HepG2 (cell line): Measurements from ENCODE around the gene NINL. TPM values are rescaled to one million over a fixed set of nuclear protein-coding genes. Genes with fewer than 3 reads are reported as not detected.

ENCODE experiments used
- DDIT3 ChIP-seq: sonication (generic); formaldehyde crosslinking; IDR thresholded peaks from 2 replicates; pipeline ENCODE4 v1.4.0; 2020; ENCODE audit warnings: mild to moderate bottlenecking, missing genetic modification reagents
- DPF2 ChIP-seq: sonication (generic); formaldehyde crosslinking; IDR thresholded peaks from 2 replicates; pipeline ENCODE4 v1.4.0; 2020; ENCODE audit warnings: mild to moderate bottlenecking, low read depth, missing genetic modification reagents, borderline replicate concordance
- GPBP1L1 ChIP-seq: sonication (generic); formaldehyde crosslinking; IDR thresholded peaks from 2 replicates; pipeline ENCODE4 v1.5.0; 2020; ENCODE audit warnings: mild to moderate bottlenecking, missing genetic modification reagents
- GZF1 ChIP-seq: sonication (generic); formaldehyde crosslinking; IDR thresholded peaks from 2 replicates; pipeline ENCODE4 v1.5.1; 2020; ENCODE audit warnings: mild to moderate bottlenecking, missing genetic modification reagents
- HNF4G ChIP-seq, 2 experiments: sonication (generic) in 1 of 2; formaldehyde crosslinking in 1 of 2; IDR thresholded peaks; 2 replicates each; pipeline versions ENCODE4 v1.4.0 to v1.6.1; 2011 to 2020; ENCODE audit warnings: borderline replicate concordance in 2 of 2, low read depth in 2 of 2, mild to moderate bottlenecking in 2 of 2, low read length in 1 of 2, missing genetic modification reagents in 1 of 2, moderate library complexity in 1 of 2
- JUN ChIP-seq: sonication (generic); formaldehyde crosslinking; IDR thresholded peaks from 2 replicates; pipeline ENCODE4 v1.4.0; 2020; ENCODE audit warnings: mild to moderate bottlenecking, missing genetic modification reagents
- JUNB ChIP-seq: sonication (generic); formaldehyde crosslinking; IDR thresholded peaks from 2 replicates; pipeline ENCODE4 v1.8.0; 2022; ENCODE audit warnings: missing genetic modification reagents, mild to moderate bottlenecking, borderline replicate concordance
- LCORL ChIP-seq, 2 experiments: fragments of 450-650 bp in 1 of 2; sonication (generic) in 1 of 2; formaldehyde crosslinking in 1 of 2; IDR thresholded peaks; 2 replicates each; pipeline versions ENCODE4 v1.5.0 to v1.6.1; 2017 to 2020; ENCODE audit warnings: antibody characterized with exemption in 1 of 2, missing genetic modification reagents in 1 of 2
- MATR3 ChIP-seq: sonication (generic); formaldehyde crosslinking; IDR thresholded peaks from 2 replicates; pipeline ENCODE4 v1.4.0; 2020; ENCODE audit warnings: missing genetic modification reagents
- MTF2 ChIP-seq: sonication (generic); formaldehyde crosslinking; IDR thresholded peaks from 2 replicates; pipeline ENCODE4 v1.5.0; 2020; ENCODE audit warnings: missing genetic modification reagents, borderline replicate concordance
- NR2F1 ChIP-seq, 2 experiments: fragments of 450-650 bp in 1 of 2; formaldehyde crosslinking in 1 of 2; IDR thresholded peaks; 2 replicates each; pipeline versions ENCODE4 v1.5.0 to v1.6.1; 2016 to 2020; ENCODE audit warnings: mild to moderate bottlenecking in 1 of 2, missing compliant biosample characterization in 1 of 2, missing genetic modification reagents in 1 of 2, moderate library complexity in 1 of 2
- NR2F2 ChIP-seq: IDR thresholded peaks from 2 replicates; pipeline ENCODE4 v1.6.1; 2012; ENCODE audit warnings: low read depth, inconsistent platforms, borderline replicate concordance
- PHF8 ChIP-seq: sonication (generic); formaldehyde crosslinking; IDR thresholded peaks from 2 replicates; pipeline ENCODE4 v1.5.0; 2020; ENCODE audit warnings: missing genetic modification reagents
- SAFB2 ChIP-seq: sonication (generic); formaldehyde crosslinking; IDR thresholded peaks from 2 replicates; pipeline ENCODE4 v1.5.1; 2020; ENCODE audit warnings: missing genetic modification reagents, low read depth, mild to moderate bottlenecking, borderline replicate concordance
- SOX5 ChIP-seq: IDR thresholded peaks from 2 replicates; pipeline ENCODE4 v1.6.1; 2016; ENCODE audit warnings: borderline replicate concordance
- SP140L ChIP-seq: sonication (generic); formaldehyde crosslinking; IDR thresholded peaks from 2 replicates; pipeline ENCODE4 v1.4.0; 2020; ENCODE audit warnings: missing genetic modification reagents, borderline replicate concordance
- ZFP1 ChIP-seq: IDR thresholded peaks from 2 replicates; pipeline ENCODE4 v1.6.1; 2016
- ZFP36 ChIP-seq: fragments of 150-350 bp; IDR thresholded peaks from 2 replicates; pipeline ENCODE4 v1.6.1; 2018; ENCODE audit warnings: borderline replicate concordance, low read length, low read depth; ENCODE audit not compliant: partially characterized antibody
- ZNF121 ChIP-seq: sonication (generic); formaldehyde crosslinking; IDR thresholded peaks from 2 replicates; pipeline ENCODE4 v1.5.0; 2020; ENCODE audit warnings: mild to moderate bottlenecking, missing genetic modification reagents
- ZNF160 ChIP-seq: sonication (generic); formaldehyde crosslinking; IDR thresholded peaks from 2 replicates; pipeline ENCODE4 v1.8.0; 2022; ENCODE audit warnings: mild to moderate bottlenecking, inconsistent platforms, missing genetic modification reagents
- ZNF260 ChIP-seq: sonication (generic); formaldehyde crosslinking; IDR thresholded peaks from 2 replicates; pipeline ENCODE4 v1.4.0; 2020; ENCODE audit warnings: missing genetic modification reagents, low read depth, mild to moderate bottlenecking, borderline replicate concordance
- ZNF274 ChIP-seq: sonication (generic); formaldehyde crosslinking; IDR thresholded peaks from 2 replicates; pipeline ENCODE4 v1.5.1; 2020; ENCODE audit warnings: mild to moderate bottlenecking, missing genetic modification reagents
- ZNF556 ChIP-seq: sonication (generic); formaldehyde crosslinking; IDR thresholded peaks from 2 replicates; pipeline ENCODE4 v1.4.0; 2020; ENCODE audit warnings: mild to moderate bottlenecking, missing genetic modification reagents, borderline replicate concordance
- ZNF629 ChIP-seq: sonication (generic); formaldehyde crosslinking; conservative IDR thresholded peaks from 2 replicates; pipeline ENCODE4 v1.5.0; 2020; ENCODE audit warnings: missing genetic modification reagents
- polyA plus RNA-seq, 8 experiments: library from polyadenylated mRNA; depleted of rRNA in 3 of 8; stranded (reverse) in 7 of 8; unstranded in 1 of 8; fragments of >200 nt; fragmentation: Illumina TruSeq in 4 of 8; extraction: Trizol in 4 of 8; gene quantifications; 2 replicates each; pipeline versions ENCODE4 v1.2.1 to v1.2.3, GENCODE V29; 2011 to 2016; ENCODE audit warnings: low read depth in 4 of 8, missing spikeins in 1 of 8, mixed read lengths in 1 of 8; ENCODE audit not compliant: insufficient read depth in 1 of 8
- total RNA-seq, 5 experiments: library from RNA; depleted of rRNA; stranded (reverse); fragments of >200 nt; fragmentation: Illumina TruSeq; extraction: Trizol; gene quantifications; 2 replicates each; pipeline ENCODE4 v1.2.3, GENCODE V29; 2016; ENCODE audit warnings: low read depth in 1 of 5
- TF ChIP-seq, protein P1 (sequence below): sonication (generic); formaldehyde crosslinking; IDR thresholded peaks from 2 replicates; pipeline ENCODE4 v1.5.0; 2020; ENCODE audit warnings: missing genetic modification reagents
- TF ChIP-seq, protein P2 (sequence below): sonication (generic); formaldehyde crosslinking; IDR thresholded peaks from 2 replicates; pipeline ENCODE4 v1.4.0; 2020; ENCODE audit warnings: missing genetic modification reagents

The NINL gene
- total and polyA plus RNA-seq, 2 of the 13 experiments (the other 11 are each of a cell fraction or from before 2014, with no cell fraction given): 32.3 to 34.3 TPM

GRCh38 chr20:25579081-25579770, 6.1 kb downstream of the NINL start (continued):
- TF ChIP-seq ZNF629 (CRISPR knock-in tag) (0 out of 2 replicates have a peak, but pooled peaks have one; percentile 9), ZNF556 (CRISPR knock-in tag) (0 out of 2 replicates have a peak, but pooled peaks have one; percentile 60), SAFB2 (no peak), LCORL (IDR thresholded peaks at IDR 0.05) (no peak), LCORL (CRISPR knock-in tag; IDR thresholded peaks at IDR 0.05) (peak; percentile 73), ZNF121 (CRISPR knock-in tag) (no peak), ZNF274 (no peak), DDIT3 (no peak), GZF1 (CRISPR knock-in tag) (no peak), NR2F1 (CRISPR knock-in tag; IDR thresholded peaks at IDR 0.05) (peak; percentile 67 to 79), ZFP1 (no peak), JUNB (CRISPR knock-in tag) (no peak), MATR3 (CRISPR knock-in tag) (no peak), NR2F2 (peak; percentile 75; the same call in 1 of the 2 replicates), ZFP36 (no peak), MTF2 (CRISPR knock-in tag) (no peak), HNF4G (IDR thresholded peaks at IDR 0.05; ENCODE audit: borderline replicate concordance, low read depth, low read length) (peak; percentile 66), HNF4G (CRISPR knock-in tag; IDR thresholded peaks at IDR 0.05; ENCODE audit: borderline replicate concordance, low read depth) (peak; percentile 66; the same call in 1 of the 2 replicates), ZNF260 (CRISPR knock-in tag) (no peak), SP140L (CRISPR knock-in tag) (no peak), PHF8 (CRISPR knock-in tag) (0 out of 2 replicates have a peak, but pooled peaks have one; percentile 20), GPBP1L1 (CRISPR knock-in tag) (no peak), ZNF160 (peak; percentile 76; the same call in 1 of the 2 replicates), JUN (peak; percentile 81), DPF2 (CRISPR knock-in tag) (peak; percentile 58; the same call in 1 of the 2 replicates), SOX5 (CRISPR knock-in tag) (peak; percentile 58; the same call in 1 of the 2 replicates)
- TF ChIP-seq, protein P1, sequence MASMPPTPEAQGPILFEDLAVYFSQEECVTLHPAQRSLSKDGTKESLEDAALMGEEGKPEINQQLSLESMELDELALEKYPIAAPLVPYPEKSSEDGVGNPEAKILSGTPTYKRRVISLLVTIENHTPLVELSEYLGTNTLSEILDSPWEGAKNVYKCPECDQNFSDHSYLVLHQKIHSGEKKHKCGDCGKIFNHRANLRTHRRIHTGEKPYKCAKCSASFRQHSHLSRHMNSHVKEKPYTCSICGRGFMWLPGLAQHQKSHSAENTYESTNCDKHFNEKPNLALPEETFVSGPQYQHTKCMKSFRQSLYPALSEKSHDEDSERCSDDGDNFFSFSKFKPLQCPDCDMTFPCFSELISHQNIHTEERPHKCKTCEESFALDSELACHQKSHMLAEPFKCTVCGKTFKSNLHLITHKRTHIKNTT (CRISPR knock-in tag): no peak
- TF ChIP-seq, protein P2, sequence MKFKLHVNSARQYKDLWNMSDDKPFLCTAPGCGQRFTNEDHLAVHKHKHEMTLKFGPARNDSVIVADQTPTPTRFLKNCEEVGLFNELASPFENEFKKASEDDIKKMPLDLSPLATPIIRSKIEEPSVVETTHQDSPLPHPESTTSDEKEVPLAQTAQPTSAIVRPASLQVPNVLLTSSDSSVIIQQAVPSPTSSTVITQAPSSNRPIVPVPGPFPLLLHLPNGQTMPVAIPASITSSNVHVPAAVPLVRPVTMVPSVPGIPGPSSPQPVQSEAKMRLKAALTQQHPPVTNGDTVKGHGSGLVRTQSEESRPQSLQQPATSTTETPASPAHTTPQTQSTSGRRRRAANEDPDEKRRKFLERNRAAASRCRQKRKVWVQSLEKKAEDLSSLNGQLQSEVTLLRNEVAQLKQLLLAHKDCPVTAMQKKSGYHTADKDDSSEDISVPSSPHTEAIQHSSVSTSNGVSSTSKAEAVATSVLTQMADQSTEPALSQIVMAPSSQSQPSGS (CRISPR knock-in tag): no peak
